GM23338 (cell line): Measurements from ENCODE around the gene C14orf180.

Source experiments
- CTCF ChIP-seq, 2 experiments: fragments of 200-600 bp in 1 of 2; sonication (generic) in 1 of 2; conservative IDR thresholded peaks; 2 replicates each; pipeline versions ENCODE4 v1.5.1 to v1.6.1; 2016 to 2017; ENCODE audit warnings: antibody characterized with exemption in 2 of 2, low read depth in 2 of 2, mild to moderate bottlenecking in 2 of 2, moderate library complexity in 1 of 2
- EZH2 ChIP-seq: fragments of 200-600 bp; sonication (generic); IDR thresholded peaks from one replicate; pipeline ENCODE4 v1.8.0; 2017; ENCODE audit warnings: antibody characterized with exemption, mild to moderate bottlenecking, low read depth; ENCODE audit not compliant: unreplicated experiment

GRCh38 chr14:104552738-104553125 lies 26.8 kb upstream of the C14orf180 start:
- TF ChIP-seq CTCF (conservative IDR thresholded peaks at IDR 0.05; ENCODE audit: low read depth in 2 of 2) (no peak), EZH2 (no peak)
